Measurements from ENCODE around the gene ABCG1. TPM values are rescaled to one million over a fixed set of nuclear protein-coding genes. Genes with fewer than 3 reads are reported as not detected.
A peak's percentile ranks its signal among the peaks of the same experiment; 100 is the strongest.

Gene ABCG1
- total RNA-seq, 4 donors from 2014 or later = 3.4 to 43.3 (median 10.3) TPM

DNA sequence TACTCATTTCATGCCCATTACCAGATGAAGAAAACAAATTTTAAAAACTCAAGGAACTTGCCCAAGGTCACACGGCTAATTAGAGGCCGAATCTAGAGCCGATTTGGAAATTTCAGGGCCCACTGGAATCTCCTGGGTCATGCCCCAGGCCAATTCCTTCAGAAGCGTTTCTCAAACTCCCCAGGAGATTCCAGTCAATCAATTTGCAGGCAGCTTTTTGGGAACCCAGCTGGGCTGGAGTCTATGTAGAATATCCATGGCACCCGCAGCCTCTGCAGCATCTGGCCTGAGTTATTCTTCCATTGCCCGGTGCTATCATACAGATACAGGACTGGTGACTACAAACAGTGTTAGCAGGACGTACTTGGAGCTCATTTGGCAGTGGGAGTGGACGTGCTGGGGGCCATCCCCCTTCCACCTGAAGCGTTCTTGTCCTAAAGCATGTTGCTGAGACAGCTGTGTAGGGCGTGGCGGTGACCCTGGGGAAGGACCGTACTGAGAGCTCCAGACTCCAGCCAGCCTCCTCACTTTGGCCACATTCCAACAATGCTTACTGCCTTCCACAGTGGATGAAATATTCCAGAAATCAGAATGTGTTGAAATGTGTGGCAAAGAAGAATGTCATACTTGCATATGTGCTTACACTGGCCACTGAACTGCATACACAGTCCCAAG is 38.3 kb downstream of the ABCG1 start:
- peaks cover 17 to 20% of the 10 kb centered on the region in 2 donors for H3K4me1 ChIP-seq
- H3K9me3 ChIP-seq = no peaks in the 10 kb centered on the region
- in situ Hi-C loops (cut with MboI; ENCODE audit: low sequenced_read_pairs in 4 of 4) = loop anchor here in 3 of 4 donors (10.0 kb wide), 3 partner anchors 52 to 102 kb away; no protein-coding TSS in a partner anchor
- no peak for TF ChIP-seq POLR2A (IDR thresholded peaks at IDR 0.05)
- TF ChIP-seq, protein P1, sequence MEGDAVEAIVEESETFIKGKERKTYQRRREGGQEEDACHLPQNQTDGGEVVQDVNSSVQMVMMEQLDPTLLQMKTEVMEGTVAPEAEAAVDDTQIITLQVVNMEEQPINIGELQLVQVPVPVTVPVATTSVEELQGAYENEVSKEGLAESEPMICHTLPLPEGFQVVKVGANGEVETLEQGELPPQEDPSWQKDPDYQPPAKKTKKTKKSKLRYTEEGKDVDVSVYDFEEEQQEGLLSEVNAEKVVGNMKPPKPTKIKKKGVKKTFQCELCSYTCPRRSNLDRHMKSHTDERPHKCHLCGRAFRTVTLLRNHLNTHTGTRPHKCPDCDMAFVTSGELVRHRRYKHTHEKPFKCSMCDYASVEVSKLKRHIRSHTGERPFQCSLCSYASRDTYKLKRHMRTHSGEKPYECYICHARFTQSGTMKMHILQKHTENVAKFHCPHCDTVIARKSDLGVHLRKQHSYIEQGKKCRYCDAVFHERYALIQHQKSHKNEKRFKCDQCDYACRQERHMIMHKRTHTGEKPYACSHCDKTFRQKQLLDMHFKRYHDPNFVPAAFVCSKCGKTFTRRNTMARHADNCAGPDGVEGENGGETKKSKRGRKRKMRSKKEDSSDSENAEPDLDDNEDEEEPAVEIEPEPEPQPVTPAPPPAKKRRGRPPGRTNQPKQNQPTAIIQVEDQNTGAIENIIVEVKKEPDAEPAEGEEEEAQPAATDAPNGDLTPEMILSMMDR (IDR thresholded peaks at IDR 0.05 in 4 of 5, conservative IDR thresholded peaks at IDR 0.05 in 1 of 5) = no peak
- no peak overlapping the region for H3K4me3 ChIP-seq
- DNase-seq = peak in 1 of 2 donors; percentile 57
- no peaks in the 10 kb centered on the region for H3K27me3 ChIP-seq
- intact Hi-C loops (cut with DNase I; ENCODE audit: low total_unique reads) = no loop called here
- ATAC-seq = no peak
- no peak overlapping the region for H3K27ac ChIP-seq
- H3K36me3 ChIP-seq = no peaks in the 10 kb centered on the region

DNA sequence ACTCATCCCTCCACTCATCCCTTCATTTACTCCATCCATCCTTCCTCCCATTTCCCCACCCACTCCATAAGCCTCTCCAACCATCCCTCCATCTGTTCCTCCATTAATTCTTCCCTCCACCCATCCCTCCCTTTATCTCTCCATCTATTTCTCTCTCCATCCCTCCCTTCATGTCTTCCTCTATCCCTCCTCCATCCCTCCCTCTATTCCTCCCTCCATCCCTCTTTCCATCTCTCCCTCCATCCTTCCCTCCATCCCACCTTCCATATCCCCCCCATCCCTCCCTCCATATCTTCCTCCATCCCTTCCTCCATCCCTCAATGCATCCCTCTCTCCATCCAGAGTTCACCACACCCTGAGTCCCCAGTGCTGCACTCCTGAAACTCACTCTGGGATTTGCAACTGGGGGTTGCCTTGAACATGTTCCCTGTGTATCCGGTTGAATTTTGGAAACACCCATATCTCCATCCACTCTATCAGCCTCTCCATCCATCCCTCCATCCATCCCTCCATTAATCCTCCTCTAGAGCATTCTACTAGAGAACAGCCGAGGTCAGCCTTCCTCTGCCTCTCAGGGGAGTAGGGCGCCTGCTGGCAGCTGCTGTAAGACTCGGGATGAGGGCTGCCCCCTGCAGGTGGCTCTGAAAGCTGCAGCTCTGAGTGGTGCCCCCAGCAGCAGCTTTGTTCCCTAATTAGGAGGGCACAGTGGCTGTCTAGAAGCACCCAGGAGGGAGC is 39.4 kb downstream of the ABCG1 start:
- H3K4me3 ChIP-seq = no peak overlapping the region
- no peaks in the 10 kb centered on the region for H3K27me3 ChIP-seq
- in situ Hi-C loops (cut with MboI; ENCODE audit: low sequenced_read_pairs in 4 of 4) (loop anchor here in 3 of 4 donors (10.0 kb wide), 3 partner anchors 54 to 104 kb away; no protein-coding TSS in a partner anchor), intact Hi-C loops (cut with DNase I; ENCODE audit: low total_unique reads) (loop anchor here (1.0 to 2.0 kb wide), 3 partner anchors 40 to 113 kb away; partner anchors contain the start of gene ABCG1)
- peak in 1 of 2 donors; percentile 69 for DNase-seq
- H3K27ac ChIP-seq = peak overlapping the region; percentile 24 to 41 (median 34)
- no peaks in the 10 kb centered on the region for H3K36me3 ChIP-seq
- no peaks in the 10 kb centered on the region for H3K9me3 ChIP-seq
- no peak for TF ChIP-seq POLR2A (IDR thresholded peaks at IDR 0.05)
- TF ChIP-seq, protein P1 (IDR thresholded peaks at IDR 0.05 in 4 of 5, conservative IDR thresholded peaks at IDR 0.05 in 1 of 5) = peak; percentile 73 to 87 (median 84)
- peaks cover 26 to 31% of the 10 kb centered on the region in 2 donors for H3K4me1 ChIP-seq
- peak in 1 of 2 donors; percentile 68 for ATAC-seq

DNA sequence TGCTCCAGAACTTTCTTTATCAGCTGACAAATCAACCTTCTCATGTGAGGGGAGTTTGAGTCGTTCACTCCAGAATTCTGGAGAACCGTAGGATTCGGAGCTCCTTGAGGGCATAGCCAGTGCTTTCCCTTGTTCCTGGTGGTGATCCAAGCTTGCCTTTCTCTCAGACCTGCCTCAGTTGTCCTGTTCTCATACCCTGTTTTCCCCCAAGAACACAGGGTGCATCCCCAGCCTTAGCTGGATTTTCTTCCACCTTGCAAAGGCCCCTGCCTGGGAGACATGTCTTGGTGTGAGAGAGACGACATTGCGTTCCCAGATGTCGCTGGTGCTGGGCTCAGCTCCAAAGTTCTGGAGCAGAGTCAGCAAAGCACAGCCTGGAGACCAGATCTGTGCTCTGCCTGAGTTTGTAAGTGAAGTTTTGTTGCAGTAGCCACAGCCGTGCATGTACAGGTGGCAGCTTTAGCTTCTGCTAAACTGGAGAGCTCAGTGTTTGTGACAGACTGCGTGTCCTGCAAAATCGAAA is 40.0 kb downstream of the ABCG1 start:
- peak; percentile 48 to 58 for ATAC-seq
- in situ Hi-C loops (cut with MboI; ENCODE audit: low sequenced_read_pairs in 4 of 4) (loop anchor here in 3 of 4 donors (10.0 kb wide), 3 partner anchors 54 to 104 kb away; no protein-coding TSS in a partner anchor), intact Hi-C loops (cut with DNase I; ENCODE audit: low total_unique reads) (loop anchor here (1.0 to 2.0 kb wide), 3 partner anchors 40 to 114 kb away; partner anchors contain the start of gene ABCG1)
- H3K4me1 ChIP-seq = peaks cover 30 to 32% of the 10 kb centered on the region in 2 donors
- TF ChIP-seq, protein P1 (IDR thresholded peaks at IDR 0.05 in 4 of 5, conservative IDR thresholded peaks at IDR 0.05 in 1 of 5) = peak in 2 of 5 experiments; percentile 2 to 45
- TF ChIP-seq POLR2A (IDR thresholded peaks at IDR 0.05) = no peak
- no peaks in the 10 kb centered on the region for H3K9me3 ChIP-seq
- no peak overlapping the region for H3K4me3 ChIP-seq
- no peaks in the 10 kb centered on the region for H3K36me3 ChIP-seq
- peak overlapping the region; percentile 24 to 41 (median 34) for H3K27ac ChIP-seq
- H3K27me3 ChIP-seq = no peaks in the 10 kb centered on the region
- DNase-seq = peak in 1 of 2 donors; percentile 40

DNA sequence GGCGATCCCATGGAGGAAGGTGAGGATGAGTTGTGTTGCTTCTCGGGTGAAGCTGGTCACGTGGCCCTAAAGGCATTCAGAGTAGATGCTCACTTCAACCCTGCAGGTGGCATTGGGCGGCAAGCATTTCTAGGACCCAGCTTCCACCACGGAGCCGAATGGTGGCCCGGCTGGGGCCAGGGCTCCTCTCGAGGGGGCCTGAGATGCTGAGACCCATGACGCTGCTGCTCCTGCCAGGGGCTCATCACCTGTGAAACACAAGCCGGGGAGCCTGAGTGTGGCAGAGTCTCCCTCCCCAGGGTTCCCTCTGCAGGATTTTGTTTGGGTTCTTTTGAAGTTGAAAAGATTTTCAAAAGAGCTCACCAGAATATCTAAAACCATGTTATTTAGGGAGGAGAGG is 41.2 kb downstream of the ABCG1 start:
- ATAC-seq (no peak), DNase-seq (no peak)
- H3K27me3 ChIP-seq = no peaks in the 10 kb centered on the region
- intact Hi-C loops (cut with DNase I; ENCODE audit: low total_unique reads) = no loop called here
- H3K36me3 ChIP-seq = no peaks in the 10 kb centered on the region
- no peak for TF ChIP-seq POLR2A (IDR thresholded peaks at IDR 0.05)
- TF ChIP-seq, protein P1 (IDR thresholded peaks at IDR 0.05 in 4 of 5, conservative IDR thresholded peaks at IDR 0.05 in 1 of 5) = no peak
- no peak overlapping the region for H3K27ac ChIP-seq
- H3K4me1 ChIP-seq = peaks cover 30 to 32% of the 10 kb centered on the region in 2 donors
- H3K9me3 ChIP-seq = no peaks in the 10 kb centered on the region
- in situ Hi-C loops (cut with MboI; ENCODE audit: low sequenced_read_pairs in 4 of 4) = no loop called here
- H3K4me3 ChIP-seq = no peak overlapping the region
